ENCODE results near the gene GTF2F2.
"Not testable (repeated sequence)": the region's sequence is repeated elsewhere in the genome, so short reads cannot be mapped to it uniquely, and the experiment has no call there.

The GTF2F2 gene

GRCh38 chr13:45255247-45255987 is 135.1 kb downstream of the GTF2F2 start:
- DNase-seq (ENCODE audit: low read depth in 2 of 2), result no peak

- no peak for DNase-seq (ENCODE audit: low read depth in 2 of 2)
Measured at GRCh38 chr13:45256254-45256653, 135.9 kb downstream of the GTF2F2 start.

GRCh38 chr13:45257638-45258333 is 137.5 kb downstream of the GTF2F2 start:
- no peak for DNase-seq (ENCODE audit: low read depth in 2 of 2)

- DNase-seq (ENCODE audit: low read depth in 2 of 2), result no peak
Measured at GRCh38 chr13:45258334-45258675, 138.0 kb downstream of the GTF2F2 start.

GRCh38 chr13:45267215-45267614 is 146.9 kb downstream of the GTF2F2 start:
- DNase-seq (ENCODE audit: low read depth in 2 of 2), result no peak

GRCh38 chr13:45269204-45269603 is 148.9 kb downstream of the GTF2F2 start:
- no peak for DNase-seq (ENCODE audit: low read depth in 2 of 2)

- DNase-seq (ENCODE audit: low read depth in 2 of 2), result no peak
Measured at GRCh38 chr13:45276913-45277312, 156.6 kb downstream of the GTF2F2 start.

- DNase-seq (ENCODE audit: low read depth in 2 of 2), result no peak
Measured at GRCh38 chr13:45278096-45278645, 157.9 kb downstream of the GTF2F2 start.

GRCh38 chr13:45280011-45280410 is 159.7 kb downstream of the GTF2F2 start:
- DNase-seq (ENCODE audit: low read depth in 2 of 2), result no peak

GRCh38 chr13:45280751-45281634 is 160.7 kb downstream of the GTF2F2 start:
- DNase-seq (ENCODE audit: low read depth in 2 of 2), result peak; percentile 5 to 28

- DNase-seq (ENCODE audit: low read depth in 2 of 2), result no peak
Measured at GRCh38 chr13:45282994-45283393, 162.7 kb downstream of the GTF2F2 start.

- DNase-seq (ENCODE audit: low read depth in 2 of 2), result no peak
Measured at GRCh38 chr13:45289936-45290563, 169.7 kb downstream of the GTF2F2 start.

- no peak for DNase-seq (ENCODE audit: low read depth in 2 of 2)
Measured at GRCh38 chr13:45292176-45292575, 171.9 kb downstream of the GTF2F2 start.

- DNase-seq (ENCODE audit: low read depth in 2 of 2), result no peak
Measured at GRCh38 chr13:45295536-45295935, 175.2 kb downstream of the GTF2F2 start.

GRCh38 chr13:45296259-45296658 is 175.9 kb downstream of the GTF2F2 start:
- no peak for DNase-seq (ENCODE audit: low read depth in 2 of 2)

GRCh38 chr13:45297456-45298205 is 177.3 kb downstream of the GTF2F2 start:
- DNase-seq (ENCODE audit: low read depth in 2 of 2), result no peak

- no peak for DNase-seq (ENCODE audit: low read depth in 2 of 2)
Measured at GRCh38 chr13:45298206-45298505, 177.8 kb downstream of the GTF2F2 start.

- DNase-seq (ENCODE audit: low read depth in 2 of 2), result not testable (repeated sequence)
Measured at GRCh38 chr13:45298550-45298949, 178.2 kb downstream of the GTF2F2 start.

- no peak for DNase-seq (ENCODE audit: low read depth in 2 of 2)
Measured at GRCh38 chr13:45299194-45299593, 178.9 kb downstream of the GTF2F2 start.

GRCh38 chr13:45300190-45300985 is 180.1 kb downstream of the GTF2F2 start:
- DNase-seq (ENCODE audit: low read depth in 2 of 2), result no peak

Data from stimulated activated CD8-positive, alpha-beta memory T cell treated with anti-CD3 and anti-CD28 coated beads, Interleukin-15, amount 100 ng/mL, for 4 hours (primary cell).